ENCODE data around the gene ST3GAL3. TPM values are rescaled to one million over a fixed set of nuclear protein-coding genes. Genes with fewer than 3 reads are reported as not detected.

Gene ST3GAL3
- total RNA-seq, 2 experiments from 2014 or later: 15.8 to 20.9 TPM

GRCh38 chr1:43913051-43913501, 205.7 kb downstream of the ST3GAL3 start:
- no peaks in the 10 kb centered on the region for H3K9me3 Mint-ChIP-seq (ENCODE audit: low read depth)
- DNase-seq (no peak), ATAC-seq (no peak)
- H3K4me1 Mint-ChIP-seq: no peaks in the 10 kb centered on the region
- POLR2A ChIA-PET: no interaction called here
- CTCF ChIA-PET: interaction anchor here (0.6 to 2.0 kb wide), 2 partner anchors 21 to 508 kb away, joined by 3 to 6 read pairs; no protein-coding TSS in a partner anchor
- H3K27ac Mint-ChIP-seq: no peak overlapping the region
- H3K27me3 Mint-ChIP-seq: no peaks in the 10 kb centered on the region
- no peak overlapping the region for H3K4me3 Mint-ChIP-seq
- no peaks in the 10 kb centered on the region for H3K36me3 Mint-ChIP-seq (ENCODE audit: low read depth)
- intact Hi-C loops (cut with DNase I, micrococcal nuclease): no loop called here

GRCh38 chr1:43913666-43914360, 206.5 kb downstream of the ST3GAL3 start:
- Mint-ChIP-seq H3K9me3 (ENCODE audit: low read depth) (no peaks in the 10 kb centered on the region), H3K36me3 (ENCODE audit: low read depth) (no peaks in the 10 kb centered on the region), H3K4me3 (no peak overlapping the region), H3K27me3 (no peaks in the 10 kb centered on the region), H3K4me1 (no peaks in the 10 kb centered on the region), H3K27ac (no peak overlapping the region)
- ATAC-seq: no peak
- no peak for DNase-seq
- CTCF ChIA-PET: interaction anchor here (2.0 kb wide), 1 partner anchor 21 kb away, joined by 6 read pairs; no protein-coding TSS in a partner anchor
- POLR2A ChIA-PET: no interaction called here
- intact Hi-C loops (cut with DNase I, micrococcal nuclease): no loop called here

- Mint-ChIP-seq H3K36me3 (ENCODE audit: low read depth) (no peaks in the 10 kb centered on the region), H3K4me3 (no peak overlapping the region), H3K27me3 (no peaks in the 10 kb centered on the region), H3K4me1 (no peaks in the 10 kb centered on the region), H3K9me3 (ENCODE audit: low read depth) (no peaks in the 10 kb centered on the region), H3K27ac (no peak overlapping the region)
- CTCF ChIA-PET: interaction anchor here (0.5 to 1.4 kb wide), 2 partner anchors 40 to 574 kb away, joined by 3 read pairs; no protein-coding TSS in a partner anchor
- DNase-seq: no peak
- POLR2A ChIA-PET: no interaction called here
- ATAC-seq: no peak
- intact Hi-C loops (cut with DNase I, micrococcal nuclease): no loop called here
These were observed 207.5 kb downstream of the ST3GAL3 start for GRCh38 chr1:43914576-43915525.

GRCh38 chr1:43919906-43920305, 212.6 kb downstream of the ST3GAL3 start:
- intact Hi-C loops (cut with DNase I, micrococcal nuclease): no loop called here
- Mint-ChIP-seq H3K4me3 (no peak overlapping the region), H3K4me1 (no peaks in the 10 kb centered on the region), H3K9me3 (ENCODE audit: low read depth) (no peaks in the 10 kb centered on the region), H3K27ac (no peak overlapping the region), H3K27me3 (no peaks in the 10 kb centered on the region), H3K36me3 (ENCODE audit: low read depth) (no peaks in the 10 kb centered on the region)
- no peak for DNase-seq
- ChIA-PET POLR2A (no interaction called here), CTCF (no interaction called here)
- ATAC-seq: no peak

- no peaks in the 10 kb centered on the region for H3K9me3 Mint-ChIP-seq (ENCODE audit: low read depth)
- intact Hi-C loops (cut with DNase I, micrococcal nuclease): no loop called here
- H3K27ac Mint-ChIP-seq: no peak overlapping the region
- no peak for ATAC-seq
- no peaks in the 10 kb centered on the region for H3K4me1 Mint-ChIP-seq
- peaks cover 7% of the 10 kb centered on the region for H3K36me3 Mint-ChIP-seq (ENCODE audit: low read depth)
- CTCF ChIA-PET: interaction anchor here (0.6 to 1.1 kb wide), 2 partner anchors 14 to 18 kb away, joined by 3 read pairs; no protein-coding TSS in a partner anchor
- no peak for DNase-seq
- no peaks in the 10 kb centered on the region for H3K27me3 Mint-ChIP-seq
- no peak overlapping the region for H3K4me3 Mint-ChIP-seq
- POLR2A ChIA-PET: no interaction called here
These were observed 213.7 kb downstream of the ST3GAL3 start for GRCh38 chr1:43921022-43921421.

GRCh38 chr1:43924516-43924915, 217.2 kb downstream of the ST3GAL3 start:
- CTCF ChIA-PET: interaction anchor here (1.7 to 1.8 kb wide), 2 partner anchors 10 to 161 kb away, joined by 5 to 7 read pairs; no protein-coding TSS in a partner anchor
- POLR2A ChIA-PET: no interaction called here
- H3K36me3 Mint-ChIP-seq (ENCODE audit: low read depth): peaks cover 7% of the 10 kb centered on the region
- intact Hi-C loops (cut with DNase I, micrococcal nuclease): no loop called here
- no peaks in the 10 kb centered on the region for H3K9me3 Mint-ChIP-seq (ENCODE audit: low read depth)
- DNase-seq: no peak
- H3K27ac Mint-ChIP-seq: no peak overlapping the region
- peaks cover under 1% of the 10 kb centered on the region for H3K4me1 Mint-ChIP-seq
- ATAC-seq: no peak
- no peaks in the 10 kb centered on the region for H3K27me3 Mint-ChIP-seq
- H3K4me3 Mint-ChIP-seq: no peak overlapping the region

GRCh38 chr1:43925846-43926245, 218.5 kb downstream of the ST3GAL3 start:
- no peak for ATAC-seq
- CTCF ChIA-PET: interaction anchor here (1.2 to 1.4 kb wide), 2 partner anchors 9 to 13 kb away, joined by 3 to 7 read pairs; no protein-coding TSS in a partner anchor

GRCh38 chr1:43930168-43930948, 223.0 kb downstream of the ST3GAL3 start:
- no peak overlapping the region for H3K4me3 Mint-ChIP-seq
- H3K27ac Mint-ChIP-seq: no peak overlapping the region
- peaks cover 15% of the 10 kb centered on the region for H3K4me1 Mint-ChIP-seq
- DNase-seq: peak; percentile 51
- ChIA-PET POLR2A (no interaction called here), CTCF (interaction anchor here (1.0 to 1.8 kb wide), 3 partner anchors 16 to 167 kb away, joined by 3 to 12 read pairs (median 4); no protein-coding TSS in a partner anchor)
- H3K27me3 Mint-ChIP-seq: peaks cover 19% of the 10 kb centered on the region
- H3K36me3 Mint-ChIP-seq (ENCODE audit: low read depth): peaks cover 5% of the 10 kb centered on the region
- intact Hi-C loops (cut with DNase I, micrococcal nuclease): loop anchor here in 1 of 2 experiments (5.0 to 10.0 kb wide), 3 partner anchors 117 to 706 kb away; partner anchors contain the start of gene ST3GAL3
- ATAC-seq: no peak
- H3K9me3 Mint-ChIP-seq (ENCODE audit: low read depth): no peaks in the 10 kb centered on the region

More at GRCh38 chr1:43925846-43926245, 218.5 kb downstream of the ST3GAL3 start:
- intact Hi-C loops (cut with DNase I, micrococcal nuclease): no loop called here
- H3K36me3 Mint-ChIP-seq (ENCODE audit: low read depth): peaks cover 7% of the 10 kb centered on the region
- H3K27ac Mint-ChIP-seq: no peak overlapping the region
- H3K4me3 Mint-ChIP-seq: no peak overlapping the region
- DNase-seq: no peak
- no peaks in the 10 kb centered on the region for H3K9me3 Mint-ChIP-seq (ENCODE audit: low read depth)
- peaks cover 3% of the 10 kb centered on the region for H3K4me1 Mint-ChIP-seq
- H3K27me3 Mint-ChIP-seq: no peaks in the 10 kb centered on the region
- POLR2A ChIA-PET: interaction anchor here (0.6 kb wide), 1 partner anchor 68 kb away, joined by 5 read pairs; no protein-coding TSS in a partner anchor

GRCh38 chr1:43930949-43931275, 223.6 kb downstream of the ST3GAL3 start:
- POLR2A ChIA-PET: no interaction called here
- H3K36me3 Mint-ChIP-seq (ENCODE audit: low read depth): peaks cover under 1% of the 10 kb centered on the region
- no peaks in the 10 kb centered on the region for H3K9me3 Mint-ChIP-seq (ENCODE audit: low read depth)
- CTCF ChIA-PET: interaction anchor here (1.0 to 1.8 kb wide), 3 partner anchors 15 to 167 kb away, joined by 3 to 12 read pairs (median 4); no protein-coding TSS in a partner anchor
- intact Hi-C loops (cut with DNase I, micrococcal nuclease): loop anchor here in 1 of 2 experiments (5.0 to 10.0 kb wide), 3 partner anchors 116 to 706 kb away; partner anchors contain the start of gene ST3GAL3
- peaks cover 23% of the 10 kb centered on the region for H3K27me3 Mint-ChIP-seq
- DNase-seq (no peak), ATAC-seq (no peak)
- H3K27ac Mint-ChIP-seq: no peak overlapping the region
- H3K4me1 Mint-ChIP-seq: peaks cover 15% of the 10 kb centered on the region
- H3K4me3 Mint-ChIP-seq: no peak overlapping the region

GRCh38 chr1:43931711-43932660, 224.7 kb downstream of the ST3GAL3 start:
- ChIA-PET CTCF (interaction anchor here (1.1 to 6.1 kb wide), 5 partner anchors 13 to 402 kb away, joined by 7 to 136 read pairs (median 12); partner anchors contain the start of genes IPO13 and PTPRF), POLR2A (no interaction called here)
- Mint-ChIP-seq H3K36me3 (ENCODE audit: low read depth) (no peaks in the 10 kb centered on the region), H3K4me1 (peaks cover 15% of the 10 kb centered on the region), H3K4me3 (no peak overlapping the region), H3K27me3 (peaks cover 25% of the 10 kb centered on the region), H3K27ac (no peak overlapping the region), H3K9me3 (ENCODE audit: low read depth) (no peaks in the 10 kb centered on the region)
- ATAC-seq: no peak
- no peak for DNase-seq
- intact Hi-C loops (cut with DNase I, micrococcal nuclease): loop anchor here in 1 of 2 experiments (5.0 to 10.0 kb wide), 3 partner anchors 115 to 707 kb away; partner anchors contain the start of gene ST3GAL3

Data from activated CD4-positive, alpha-beta T cell treated with anti-CD3 and anti-CD28 coated beads for 36 hours (primary cell).